Activated effector memory CD4-positive, alpha-beta T cell treated with anti-CD3 and anti-CD28 coated beads, Interleukin-2, amount 50 U/mL, for 16 hours (primary cell): Measurements from ENCODE around the gene IKZF3.

ENCODE experiments used
- DNase-seq: peaks from one replicate; pipeline ENCODE4 v3.0.0-alpha.2; 2020

The IKZF3 gene

GRCh38 chr17:39753514-39754160, 110.5 kb downstream of the IKZF3 start:
- DNase-seq = peak; percentile 91

GRCh38 chr17:39752241-39752881, 111.8 kb downstream of the IKZF3 start:
- DNase-seq = peak; percentile 58

DNA sequence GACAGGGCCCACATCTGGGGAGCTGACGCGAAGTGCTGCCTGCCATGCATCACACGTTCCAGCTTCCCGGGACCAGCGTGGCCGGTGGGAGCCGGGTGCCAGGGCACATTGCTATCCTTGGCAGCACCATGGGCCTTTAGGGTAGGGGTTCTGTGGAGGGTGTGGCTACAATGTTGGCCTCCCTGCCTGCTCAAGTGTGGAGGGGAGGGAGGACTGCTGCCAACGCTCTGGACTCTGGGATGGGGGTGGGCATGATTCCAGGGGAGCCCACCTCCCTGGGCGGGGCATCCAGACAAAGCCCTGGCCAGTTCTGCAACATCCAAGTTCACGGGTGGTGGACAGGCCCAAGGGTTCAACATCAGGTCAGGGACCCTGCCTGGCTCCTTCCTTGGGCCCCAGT, 112.5 kb downstream of the IKZF3 start:
- DNase-seq = peak; percentile 61

DNA sequence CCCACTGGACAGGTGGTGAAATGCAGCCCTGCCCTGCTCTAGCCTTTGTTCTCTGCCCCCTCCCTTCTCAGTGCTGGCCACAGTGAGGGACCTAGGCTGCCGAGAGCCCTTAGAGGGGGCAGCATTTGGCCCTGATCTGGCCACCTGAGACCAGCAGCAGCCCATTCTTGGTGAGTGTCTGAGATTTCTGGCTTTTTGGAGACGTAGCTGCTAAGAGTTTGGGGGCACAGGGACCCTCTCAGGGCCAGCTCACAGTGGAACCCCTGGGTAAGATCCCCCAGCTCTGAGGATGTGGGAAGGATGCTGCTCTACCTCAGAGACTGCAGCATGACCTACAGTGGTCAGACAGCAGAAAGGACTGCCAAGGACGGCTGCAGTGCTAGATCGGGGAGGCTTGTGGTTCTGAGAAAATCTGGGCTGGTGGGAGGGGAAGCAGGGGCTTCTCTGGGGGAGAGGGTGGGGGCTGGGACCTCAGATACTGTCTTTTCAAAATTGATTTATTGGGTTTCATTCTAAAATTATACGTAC, 113.0 kb downstream of the IKZF3 start:
- DNase-seq = peak; percentile 37

DNA sequence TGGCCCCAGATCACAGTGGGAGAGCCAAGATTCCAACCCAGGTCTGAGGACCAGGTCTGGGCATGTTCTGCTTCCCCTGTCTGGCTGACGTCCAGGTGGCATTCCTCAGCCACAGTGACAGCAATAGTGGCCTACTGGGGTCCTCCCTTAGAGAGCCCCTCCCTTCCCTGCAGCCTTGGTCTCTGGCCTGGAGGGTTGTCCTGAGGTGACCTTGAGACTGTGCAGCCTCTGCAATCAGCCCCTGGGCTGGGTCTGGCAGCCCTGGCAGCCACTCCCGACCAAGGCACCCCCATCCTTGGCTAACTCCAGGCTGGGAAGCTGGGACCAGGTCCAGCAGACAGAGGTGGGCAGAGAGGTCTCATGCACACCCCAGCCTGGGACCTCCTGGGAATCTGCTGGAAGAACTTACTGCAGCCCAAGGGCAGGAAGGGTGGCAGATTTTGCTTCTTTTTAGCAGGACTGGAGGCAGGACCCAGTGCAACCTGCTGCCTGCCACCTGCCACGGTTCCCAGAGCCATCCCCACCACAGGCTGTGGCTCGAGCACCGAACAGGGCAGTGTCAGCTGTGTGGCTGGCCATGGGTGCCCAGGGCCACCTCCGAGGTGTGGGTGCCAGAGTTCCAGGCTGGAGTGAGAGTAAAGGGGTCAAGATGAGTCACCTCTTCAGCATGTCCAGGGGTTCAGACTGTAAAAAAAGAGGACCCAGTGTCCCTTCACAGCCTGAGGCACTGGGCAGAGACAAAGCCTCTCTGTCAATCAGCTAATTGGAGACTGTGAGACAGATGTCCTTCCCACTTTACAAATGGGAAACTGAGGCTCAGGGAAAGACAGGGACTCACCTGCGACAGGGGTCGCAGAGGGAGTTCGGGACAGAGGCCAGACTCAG, 113.7 kb downstream of the IKZF3 start:
- DNase-seq = peak; percentile 60

GRCh38 chr17:39748444-39749034, 115.6 kb downstream of the IKZF3 start:
- DNase-seq = peak; percentile 12

GRCh38 chr17:39747745-39748144, 116.4 kb downstream of the IKZF3 start:
- DNase-seq = no peak

DNA sequence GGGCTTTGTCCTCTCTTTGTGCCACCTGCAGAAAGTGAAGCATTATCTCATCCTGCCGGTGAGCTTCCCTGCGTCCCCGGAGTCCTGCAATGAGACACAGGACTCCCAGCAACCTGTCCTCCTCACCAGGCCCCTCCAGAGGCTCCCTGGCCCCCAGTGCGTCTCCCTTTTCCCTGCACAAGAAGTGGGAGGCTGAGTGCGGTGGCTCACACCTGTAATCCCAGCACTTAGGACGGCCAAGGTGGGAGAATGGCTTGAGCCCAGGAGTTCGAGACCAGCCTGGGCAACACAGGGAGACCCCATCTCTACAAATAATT, 118.0 kb downstream of the IKZF3 start:
- no peak for DNase-seq

DNA sequence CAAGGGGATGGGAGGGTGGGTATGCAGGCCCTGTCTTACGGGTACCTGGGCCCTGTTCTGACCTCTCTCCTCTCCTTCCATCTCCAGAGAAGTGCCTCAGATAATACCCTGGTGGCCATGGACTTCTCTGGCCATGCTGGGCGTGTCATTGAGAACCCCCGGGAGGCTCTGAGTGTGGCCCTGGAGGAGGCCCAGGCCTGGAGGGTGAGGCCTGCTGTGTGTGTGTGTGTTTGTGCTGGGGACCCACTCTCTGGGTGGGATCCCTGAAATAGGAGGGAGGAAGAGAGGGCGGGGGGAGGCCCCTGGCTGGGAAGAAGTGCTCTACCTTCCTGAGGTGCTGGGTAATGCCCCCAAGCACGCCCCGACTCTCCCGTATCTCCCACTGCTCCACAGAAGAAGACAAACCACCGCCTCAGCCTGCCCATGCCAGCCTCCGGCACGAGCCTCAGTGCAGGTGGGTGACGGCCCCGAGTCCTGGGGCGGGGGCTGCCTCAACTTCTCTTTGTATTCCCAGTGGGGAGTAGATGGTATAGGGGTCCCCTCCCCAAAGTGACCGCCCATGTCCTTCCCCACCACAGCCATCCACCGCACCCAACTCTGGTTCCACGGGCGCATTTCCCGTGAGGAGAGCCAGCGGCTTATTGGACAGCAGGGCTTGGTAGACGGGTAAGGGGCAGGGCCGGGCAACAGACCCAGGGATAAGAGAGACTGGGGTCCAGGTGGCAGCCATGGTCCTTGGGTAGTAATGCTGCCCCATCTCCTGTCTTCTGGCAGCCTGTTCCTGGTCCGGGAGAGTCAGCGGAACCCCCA, 118.6 kb downstream of the IKZF3 start:
- DNase-seq = no peak

DNA sequence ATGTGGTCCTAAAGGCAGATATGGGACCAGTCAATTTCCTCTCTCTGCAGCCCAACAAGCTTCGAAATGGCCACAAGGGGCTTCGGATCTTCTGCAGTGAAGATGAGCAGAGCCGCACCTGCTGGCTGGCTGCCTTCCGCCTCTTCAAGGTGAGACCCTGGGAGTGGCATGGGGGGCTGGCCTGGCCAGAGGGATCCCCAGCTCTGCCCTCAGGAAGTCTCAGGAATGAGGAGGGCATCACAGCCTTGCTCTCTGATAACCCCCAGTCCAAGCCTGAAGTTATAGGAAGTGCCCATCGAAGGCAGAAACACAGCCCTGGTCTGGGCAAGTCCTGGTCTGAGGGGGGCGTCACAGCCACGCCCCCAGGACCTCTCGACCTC, 119.3 kb downstream of the IKZF3 start:
- DNase-seq = no peak

GRCh38 chr17:39744075-39744835, 119.9 kb downstream of the IKZF3 start:
- no peak for DNase-seq

- DNase-seq = no peak
Measured at GRCh38 chr17:39742856-39743436, 121.2 kb downstream of the IKZF3 start.

- DNase-seq = no peak
Measured at GRCh38 chr17:39742126-39742855, 121.8 kb downstream of the IKZF3 start.

DNA sequence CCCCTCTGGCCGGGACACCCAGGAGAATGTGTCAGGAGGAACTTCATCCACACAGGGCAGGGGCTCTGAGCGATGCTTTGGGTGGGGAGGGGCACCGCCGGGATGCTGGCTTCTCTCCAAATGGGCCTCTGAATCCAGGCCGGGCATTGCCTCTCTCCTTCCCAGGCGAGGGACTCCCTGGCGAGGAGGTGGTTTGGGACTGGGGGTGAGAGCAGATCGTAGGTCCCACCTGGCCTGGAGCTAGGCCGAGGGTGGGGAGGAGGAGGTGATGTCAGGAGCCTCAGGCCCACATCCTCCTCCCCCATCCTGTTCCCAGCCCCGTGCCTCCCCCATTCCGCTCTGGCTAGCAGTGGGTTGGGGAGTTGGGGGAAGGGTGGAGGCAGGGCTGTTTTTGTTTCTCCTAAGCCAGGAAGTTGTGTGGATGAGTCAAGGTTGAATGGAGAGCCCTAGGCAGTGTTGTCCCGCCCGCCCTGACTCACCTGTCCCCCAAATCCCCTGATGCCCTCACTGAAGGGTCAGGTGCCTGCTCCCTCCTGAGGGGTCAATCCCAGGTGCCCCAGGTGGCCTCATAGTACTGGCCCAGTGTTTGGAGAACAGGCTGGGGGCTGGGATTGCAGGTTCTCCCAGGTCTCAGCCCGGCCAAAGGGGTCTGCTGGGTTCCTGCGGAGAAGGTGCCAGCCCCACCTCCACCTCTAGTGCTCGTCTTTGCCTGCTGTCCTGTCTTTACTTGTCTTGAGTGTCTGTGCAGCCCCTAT, 123.6 kb downstream of the IKZF3 start:
- DNase-seq = no peak

GRCh38 chr17:39739885-39740356, 124.2 kb downstream of the IKZF3 start:
- DNase-seq = no peak

DNA sequence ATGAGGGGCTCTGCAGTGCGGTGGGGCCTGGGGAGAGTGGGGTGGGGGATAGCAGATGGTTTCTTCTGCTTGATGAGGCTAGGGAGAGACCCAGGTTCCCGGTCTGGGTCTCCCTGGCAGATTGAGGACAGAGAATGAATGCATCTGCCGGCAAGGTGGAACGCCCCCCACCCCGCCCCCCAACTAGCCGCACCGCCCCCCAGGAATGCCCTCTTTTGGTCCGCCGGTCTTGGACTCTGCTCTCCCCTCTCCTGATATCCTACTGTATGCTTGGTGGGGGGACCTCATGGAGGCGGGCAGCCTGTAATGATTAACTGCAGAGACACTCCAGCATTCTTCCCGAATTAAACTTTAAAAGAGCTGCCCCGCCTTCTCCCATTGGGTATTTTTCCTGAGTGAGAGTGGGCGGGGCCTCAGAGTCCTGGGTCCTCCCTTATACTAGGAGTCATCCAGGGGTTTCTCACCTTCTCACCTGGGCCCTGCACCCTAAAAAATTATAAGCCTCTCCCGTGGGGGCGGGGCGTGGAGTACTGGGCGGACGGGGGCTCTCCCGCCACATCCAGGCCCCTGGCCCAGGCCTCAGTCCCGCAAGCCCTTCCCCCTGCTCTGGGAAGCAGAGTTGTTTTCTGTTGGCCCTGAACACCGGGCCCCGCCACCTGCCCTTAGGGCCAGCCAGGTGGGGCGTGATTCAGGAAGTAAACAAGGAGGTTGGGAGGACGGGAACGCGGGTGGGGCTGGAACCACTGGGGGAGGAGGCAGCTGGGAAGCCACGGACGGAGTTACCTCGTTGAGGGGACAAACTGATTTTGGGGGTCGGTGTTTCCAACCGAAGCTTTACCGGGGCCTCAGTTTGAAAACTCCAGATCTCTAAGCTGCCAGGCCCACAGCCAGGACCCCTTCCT, 124.9 kb downstream of the IKZF3 start:
- DNase-seq = no peak

DNA sequence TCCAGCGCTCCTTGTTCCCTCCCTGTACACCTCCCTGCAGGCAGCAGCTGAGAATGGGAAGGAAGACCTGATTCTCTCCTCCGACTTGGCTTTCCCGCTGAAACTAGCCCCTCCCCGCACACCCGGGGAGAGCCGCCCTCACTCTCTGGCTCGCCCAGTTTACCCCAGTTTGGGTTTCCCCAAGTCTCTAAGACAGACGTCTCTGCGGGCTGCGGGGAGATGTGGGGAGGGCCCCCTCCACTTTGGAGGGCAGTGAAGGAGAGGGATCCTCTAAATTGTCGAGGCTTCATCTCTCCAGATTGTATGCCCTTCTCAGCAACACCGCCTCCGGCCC, 125.6 kb downstream of the IKZF3 start:
- peak; percentile 78 for DNase-seq

- no peak for DNase-seq
Measured at GRCh38 chr17:39737760-39738567, 126.1 kb downstream of the IKZF3 start, which contains the start of gene GRB7. GRB7 (plus strand) TSS chr17:39737938; CDS start chr17:39742302, 4,364 bp downstream.
